RWPE2 (cell line): ENCODE measurements around the gene AFG1L.
"Not testable (repeated sequence)": the region's sequence is repeated elsewhere in the genome, so short reads cannot be mapped to it uniquely, and the experiment has no call there.

ENCODE experiments used
- ATAC-seq: fragments of 200-7000 bp; cut with Tn5 transposase; 3 replicates; pipeline ENCODE4 v1.9.1; 2021; ENCODE audit warnings: low read depth
- DNase-seq: peaks from one replicate; pipeline ENCODE4 v3.0.0-alpha.2; 2020; ENCODE audit warnings: low spot score
- H3K27ac ChIP-seq: fragments of 450-650 bp; 2 replicates; pipeline ENCODE4 v1.5.1; 2017; ENCODE audit warnings: mild to moderate bottlenecking; ENCODE audit not compliant: poor library complexity, severe bottlenecking
- H3K27me3 ChIP-seq: fragments of 250-450 bp; sonication (Bioruptor Pico); 2 replicates; pipeline ENCODE4 v1.5.1; 2021; ENCODE audit warnings: mild to moderate bottlenecking, moderate library complexity; ENCODE audit not compliant: insufficient read depth, poor library complexity, severe bottlenecking
- H3K36me3 ChIP-seq: fragments of 250-450 bp; sonication (Bioruptor Pico); 2 replicates; pipeline ENCODE4 v1.5.1; 2020; ENCODE audit warnings: low read depth, mild to moderate bottlenecking, moderate library complexity
- H3K4me1 ChIP-seq: fragments of 250-450 bp; sonication (Bioruptor Pico); 2 replicates; pipeline ENCODE4 v1.5.1; 2021; ENCODE audit warnings: mild to moderate bottlenecking, moderate library complexity; ENCODE audit not compliant: insufficient read depth, poor library complexity, severe bottlenecking
- H3K4me3 ChIP-seq: fragments of 250-450 bp; sonication (Bioruptor Pico); 2 replicates; pipeline ENCODE4 v1.5.1; 2021; ENCODE audit warnings: mild to moderate bottlenecking, moderate library complexity; ENCODE audit not compliant: severe bottlenecking
- H3K9me3 ChIP-seq: fragments of 250-450 bp; sonication (Bioruptor Pico); 2 replicates; pipeline ENCODE4 v1.5.1; 2021; ENCODE audit warnings: mild to moderate bottlenecking, moderate library complexity; ENCODE audit not compliant: severe bottlenecking
- TF ChIP-seq, protein P1 (sequence below): fragments of 450-650 bp; IDR thresholded peaks from one replicate; pipeline ENCODE4 v1.5.1; 2017; ENCODE audit warnings: mild to moderate bottlenecking, moderate library complexity; ENCODE audit not compliant: poor library complexity, severe bottlenecking

Gene AFG1L

GRCh38 chr6:108559884-108560462 lies 265.1 kb downstream of the AFG1L start:
- TF ChIP-seq, protein P1, sequence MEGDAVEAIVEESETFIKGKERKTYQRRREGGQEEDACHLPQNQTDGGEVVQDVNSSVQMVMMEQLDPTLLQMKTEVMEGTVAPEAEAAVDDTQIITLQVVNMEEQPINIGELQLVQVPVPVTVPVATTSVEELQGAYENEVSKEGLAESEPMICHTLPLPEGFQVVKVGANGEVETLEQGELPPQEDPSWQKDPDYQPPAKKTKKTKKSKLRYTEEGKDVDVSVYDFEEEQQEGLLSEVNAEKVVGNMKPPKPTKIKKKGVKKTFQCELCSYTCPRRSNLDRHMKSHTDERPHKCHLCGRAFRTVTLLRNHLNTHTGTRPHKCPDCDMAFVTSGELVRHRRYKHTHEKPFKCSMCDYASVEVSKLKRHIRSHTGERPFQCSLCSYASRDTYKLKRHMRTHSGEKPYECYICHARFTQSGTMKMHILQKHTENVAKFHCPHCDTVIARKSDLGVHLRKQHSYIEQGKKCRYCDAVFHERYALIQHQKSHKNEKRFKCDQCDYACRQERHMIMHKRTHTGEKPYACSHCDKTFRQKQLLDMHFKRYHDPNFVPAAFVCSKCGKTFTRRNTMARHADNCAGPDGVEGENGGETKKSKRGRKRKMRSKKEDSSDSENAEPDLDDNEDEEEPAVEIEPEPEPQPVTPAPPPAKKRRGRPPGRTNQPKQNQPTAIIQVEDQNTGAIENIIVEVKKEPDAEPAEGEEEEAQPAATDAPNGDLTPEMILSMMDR: no peak
- Histone ChIP-seq H3K9me3 (no peaks in the 10 kb centered on the region), H3K27me3 (no peaks in the 10 kb centered on the region), H3K27ac (peak overlapping the region; percentile 88), H3K4me3 (peak overlapping the region; percentile 97), H3K4me1 (peaks cover 31% of the 10 kb centered on the region), H3K36me3 (peaks cover 14% of the 10 kb centered on the region)
- DNase-seq: peak; percentile 70
- ATAC-seq: peak; percentile 0; the same call in 1 of the 3 replicates

DNA sequence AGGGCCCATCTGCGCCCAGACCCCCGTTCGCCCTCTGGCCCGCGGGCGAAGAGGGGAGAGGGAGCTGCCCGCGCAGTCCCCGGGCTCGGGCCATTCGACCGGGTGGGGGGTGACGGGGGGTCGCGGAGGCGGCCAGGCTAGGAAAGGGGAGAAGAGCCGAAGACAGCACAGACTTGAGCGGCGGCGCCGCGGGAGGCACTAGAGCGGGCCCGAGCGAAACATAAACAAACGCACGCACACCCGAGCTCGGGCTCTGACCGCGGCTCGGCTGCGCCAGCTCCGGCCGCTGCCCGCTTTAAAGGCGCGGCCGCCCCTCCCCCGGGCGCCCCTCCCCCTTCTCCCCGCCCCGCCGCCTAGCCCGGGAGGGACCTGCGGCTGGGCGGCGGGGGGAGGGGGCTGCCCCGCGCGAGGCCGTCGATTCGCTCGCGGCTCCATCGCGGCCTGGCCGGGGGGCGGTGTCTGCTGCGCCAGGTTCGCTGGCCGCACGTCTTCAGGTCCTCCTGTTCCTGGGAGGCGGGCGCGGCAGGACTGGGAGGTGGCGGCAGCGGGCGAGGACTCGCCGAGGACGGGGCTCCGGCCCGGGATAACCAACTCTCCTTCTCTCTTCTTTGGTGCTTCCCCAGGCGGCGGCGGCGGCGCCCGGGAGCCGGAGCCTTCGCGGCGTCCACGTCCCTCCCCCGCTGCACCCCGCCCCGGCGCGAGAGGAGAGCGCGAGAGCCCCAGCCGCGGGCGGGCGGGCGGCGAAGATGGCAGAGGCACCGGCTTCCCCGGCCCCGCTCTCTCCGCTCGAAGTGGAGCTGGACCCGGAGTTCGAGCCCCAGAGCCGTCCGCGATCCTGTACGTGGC lies 265.8 kb downstream of the AFG1L start, which contains the start of gene FOXO3:
TSS of gene FOXO3 (plus strand) at position 455 of the 846 bp plus-strand sequence. CDS start at position 747, 292 bp downstream.
- peak; percentile 89 for DNase-seq
- peak; percentile 47 for ATAC-seq
- TF ChIP-seq, protein P1: no peak
- no peaks in the 10 kb centered on the region for H3K9me3 ChIP-seq
- H3K27me3 ChIP-seq: no peaks in the 10 kb centered on the region
- peak within 1 kb of the TSS; percentile 97 for H3K4me3 ChIP-seq
- peaks cover 31% of the 10 kb centered on the region for H3K4me1 ChIP-seq
- peak within 1 kb of the TSS; percentile 88 for H3K27ac ChIP-seq
- H3K36me3 ChIP-seq: peaks cover 19% of the 10 kb centered on the region

DNA sequence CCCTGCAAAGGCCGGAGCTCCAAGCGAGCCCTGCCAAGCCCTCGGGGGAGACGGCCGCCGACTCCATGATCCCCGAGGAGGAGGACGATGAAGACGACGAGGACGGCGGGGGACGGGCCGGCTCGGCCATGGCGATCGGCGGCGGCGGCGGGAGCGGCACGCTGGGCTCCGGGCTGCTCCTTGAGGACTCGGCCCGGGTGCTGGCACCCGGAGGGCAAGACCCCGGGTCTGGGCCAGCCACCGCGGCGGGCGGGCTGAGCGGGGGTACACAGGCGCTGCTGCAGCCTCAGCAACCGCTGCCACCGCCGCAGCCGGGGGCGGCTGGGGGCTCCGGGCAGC lies 266.4 kb downstream of the AFG1L start:
- Histone ChIP-seq H3K27ac (peak overlapping the region; percentile 88), H3K4me1 (peaks cover 35% of the 10 kb centered on the region), H3K4me3 (peak overlapping the region; percentile 97), H3K36me3 (peaks cover 25% of the 10 kb centered on the region)
- H3K27me3 ChIP-seq, ATAC-seq, DNase-seq, H3K9me3 ChIP-seq: not testable (repeated sequence)

DNA sequence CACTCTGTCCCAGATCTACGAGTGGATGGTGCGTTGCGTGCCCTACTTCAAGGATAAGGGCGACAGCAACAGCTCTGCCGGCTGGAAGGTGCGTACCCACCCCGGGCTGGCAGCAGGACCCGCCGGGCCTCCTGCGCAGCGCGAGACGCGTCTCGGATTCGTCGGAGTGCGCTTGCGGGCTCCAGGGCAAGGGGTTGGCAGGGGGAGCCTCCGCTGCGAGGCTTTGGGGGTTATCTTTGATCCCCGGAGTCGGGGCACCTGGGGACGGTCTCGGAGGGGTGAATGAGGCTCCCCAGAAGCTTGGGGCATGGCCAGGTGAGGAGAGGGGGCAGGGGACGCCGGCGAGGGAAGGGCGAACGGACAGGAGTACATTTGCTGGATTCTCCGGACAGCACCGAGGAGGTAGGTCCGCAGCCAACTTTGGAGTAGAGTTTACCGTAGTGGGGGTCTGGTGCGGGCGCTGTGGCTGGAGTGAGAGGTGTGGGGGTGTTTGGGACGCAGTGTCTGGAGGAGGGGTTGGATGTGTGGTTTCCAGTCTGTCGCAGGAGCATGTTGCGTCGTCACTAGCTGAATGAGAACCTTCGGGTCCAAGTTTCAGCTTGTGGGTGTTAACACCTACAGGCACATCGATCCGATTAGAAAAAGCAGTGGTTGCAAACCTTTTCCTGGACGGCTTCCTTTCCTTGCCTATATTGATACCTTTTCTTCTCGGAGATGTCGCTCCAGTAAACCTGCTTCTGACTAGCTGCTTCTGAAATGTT lies 267.1 kb downstream of the AFG1L start:
- peak overlapping the region; percentile 97 for H3K4me3 ChIP-seq
- H3K9me3 ChIP-seq: no peaks in the 10 kb centered on the region
- peak overlapping the region; percentile 88 for H3K27ac ChIP-seq
- DNase-seq (peak; percentile 70), ATAC-seq (no peak)
- H3K27me3 ChIP-seq: no peaks in the 10 kb centered on the region
- peaks cover 31% of the 10 kb centered on the region for H3K36me3 ChIP-seq
- TF ChIP-seq, protein P1: no peak
- peaks cover 35% of the 10 kb centered on the region for H3K4me1 ChIP-seq

DNA sequence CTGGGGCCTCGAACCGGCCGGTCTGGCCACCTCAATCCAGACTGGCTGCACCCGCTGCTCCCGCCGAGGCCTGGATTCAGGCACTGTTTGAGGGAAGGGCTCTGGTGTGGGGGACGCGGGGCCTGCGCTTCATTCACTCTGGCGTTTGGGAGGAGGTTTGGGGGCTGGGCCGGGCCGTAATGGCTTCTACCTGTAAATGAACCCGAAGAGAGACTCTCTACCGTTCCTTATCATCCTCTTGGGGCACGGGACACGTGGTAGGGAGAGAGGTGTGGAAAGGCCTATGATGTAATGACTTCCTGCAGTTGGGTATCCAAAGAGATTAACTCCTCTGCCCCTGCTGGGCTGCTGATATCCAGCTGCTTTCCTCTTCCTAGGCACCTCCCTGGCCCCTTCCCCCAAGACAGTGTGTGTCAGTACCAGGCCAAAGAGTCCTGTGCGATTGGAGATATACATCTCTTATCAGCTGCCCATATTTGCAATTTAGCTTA lies 267.7 kb downstream of the AFG1L start:
- Histone ChIP-seq H3K4me3 (peak overlapping the region; percentile 97), H3K27ac (peak overlapping the region; percentile 88), H3K36me3 (peaks cover 37% of the 10 kb centered on the region), H3K4me1 (peaks cover 31% of the 10 kb centered on the region), H3K27me3 (no peaks in the 10 kb centered on the region), H3K9me3 (no peaks in the 10 kb centered on the region)
- DNase-seq (peak; percentile 80), ATAC-seq (peak; percentile 27)
- TF ChIP-seq, protein P1: no peak
